GM21367 (cell line): ENCODE results near the gene CELA1.
"Not testable (repeated sequence)": the region's sequence is repeated elsewhere in the genome, so short reads cannot be mapped to it uniquely, and the experiment has no call there.

Experiments
- ATAC-seq: cut with Tn5 transposase; IDR thresholded peaks from one replicate; pipeline ENCODE4 v1.9.1; 2021; ENCODE audit not compliant: unreplicated experiment

Gene CELA1

DNA sequence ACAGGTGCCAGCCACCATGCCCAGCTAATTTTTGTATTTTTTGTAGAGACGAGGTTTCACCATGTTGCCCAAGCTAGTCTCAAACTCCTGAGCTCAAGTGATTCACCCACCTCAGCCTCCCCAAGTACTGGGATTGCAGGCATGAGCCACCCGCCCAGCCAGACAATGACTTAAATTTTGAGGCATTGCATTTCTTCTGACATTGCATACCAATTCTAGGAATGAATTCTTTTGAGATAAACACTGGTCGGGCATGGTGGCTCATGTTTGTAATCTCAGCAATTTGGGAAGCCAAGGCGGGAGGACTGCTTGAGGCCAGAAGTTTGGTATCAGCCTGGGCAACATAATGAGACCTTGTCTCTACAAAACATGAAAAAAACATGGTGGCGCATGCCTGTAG, 2.5 kb upstream of the CELA1 start:
- no peak for ATAC-seq

DNA sequence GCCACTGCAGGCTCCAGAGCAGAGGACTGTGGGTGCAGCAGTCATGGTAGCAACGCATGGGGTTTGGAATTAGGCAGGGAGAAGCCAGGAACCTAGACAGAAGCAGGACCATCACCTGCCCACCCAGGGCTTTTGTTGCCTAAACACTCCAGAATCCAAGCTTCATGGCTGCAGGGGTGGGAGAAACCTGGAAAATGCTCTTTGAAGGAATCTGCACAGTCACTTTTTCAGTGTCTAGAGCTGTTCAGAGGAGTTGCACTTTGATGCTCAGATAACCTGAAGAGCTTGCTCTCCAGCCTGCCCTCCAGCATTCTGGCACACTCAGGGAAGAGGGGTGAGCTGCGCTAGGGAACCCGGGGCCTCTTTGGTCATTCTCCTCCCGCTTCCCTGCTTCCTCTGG, 1.6 kb upstream of the CELA1 start:
- no peak for ATAC-seq

DNA sequence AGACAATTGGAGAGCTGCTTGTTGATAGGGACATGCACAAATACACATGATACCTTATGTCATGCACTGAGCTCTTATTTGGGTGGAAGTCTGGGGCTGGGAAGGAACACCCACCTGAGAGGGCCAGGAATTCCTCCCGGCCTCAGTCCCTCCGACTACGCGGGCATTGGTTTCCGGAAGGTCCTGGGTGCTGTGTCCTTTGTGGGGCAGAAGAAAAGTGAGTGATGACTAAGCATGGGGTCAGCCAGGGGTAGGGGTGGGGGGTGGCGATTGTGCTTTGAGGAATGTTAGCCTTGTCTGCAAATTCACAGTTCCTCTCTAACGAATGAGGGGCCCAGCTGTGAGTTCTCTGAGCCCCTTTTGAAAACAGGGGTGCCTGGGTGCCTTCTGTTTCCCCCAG, 798 bp downstream of the CELA1 start:
- ATAC-seq, result no peak

- no peak for ATAC-seq
Measured at GRCh38 chr12:51343201-51343600, 3.3 kb downstream of the CELA1 start.

DNA sequence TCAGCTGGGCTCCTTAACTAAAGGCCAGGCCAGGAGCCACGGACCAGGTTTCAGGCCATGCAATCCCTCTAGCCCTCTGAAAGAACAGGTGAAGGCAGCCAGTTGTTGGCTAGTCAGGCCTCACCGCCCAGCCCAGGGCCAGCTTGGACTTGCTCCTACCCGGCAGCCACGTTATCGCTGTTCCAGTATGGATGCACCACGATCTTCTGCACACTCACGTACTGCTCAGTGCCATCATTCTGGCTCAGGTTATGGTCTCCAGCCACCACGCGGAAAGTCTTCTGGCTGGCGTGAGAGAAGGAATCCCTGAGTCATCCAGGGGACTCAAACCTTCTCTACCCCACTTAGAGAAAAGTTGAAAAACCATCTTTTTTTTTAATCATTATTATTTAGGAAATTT, 4.1 kb downstream of the CELA1 start:
- ATAC-seq, result no peak

DNA sequence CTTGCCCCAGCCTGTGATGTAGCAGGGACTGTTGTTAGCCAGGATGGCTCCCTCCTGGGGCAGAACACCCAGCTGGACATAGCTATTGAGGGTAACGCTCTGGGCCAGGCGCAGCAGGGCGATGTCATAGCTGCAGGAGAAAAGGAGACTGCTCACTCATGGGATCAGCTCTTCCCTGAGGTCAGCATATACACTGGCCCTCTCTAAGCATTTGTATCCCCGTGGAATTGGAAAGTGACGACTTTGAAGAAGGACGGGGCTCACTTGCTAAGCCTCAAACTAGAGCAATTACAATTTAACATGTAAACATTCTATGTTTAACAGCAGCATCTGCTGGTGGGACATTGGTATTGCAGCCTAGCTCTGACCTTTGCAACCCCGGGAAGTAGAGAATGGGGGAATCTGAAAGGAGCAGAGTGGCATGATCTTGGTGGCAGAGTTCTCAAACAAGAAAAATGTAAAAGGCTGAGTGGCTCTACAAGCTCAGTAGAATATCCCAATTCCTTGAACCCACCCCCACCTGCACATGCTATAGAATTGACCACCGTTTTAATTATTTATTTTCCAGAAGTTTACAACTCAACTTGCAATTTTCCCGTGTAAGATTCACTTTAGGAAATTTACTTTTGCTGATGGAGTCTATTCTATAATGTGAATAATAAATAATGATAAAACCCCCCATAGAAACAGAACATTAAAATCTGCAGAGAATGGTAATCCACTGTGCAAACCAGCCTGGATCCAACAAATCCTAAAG, 5.0 kb downstream of the CELA1 start:
- no peak for ATAC-seq

- ATAC-seq, result no peak
Measured at GRCh38 chr12:51339750-51340149, 6.7 kb downstream of the CELA1 start.

DNA sequence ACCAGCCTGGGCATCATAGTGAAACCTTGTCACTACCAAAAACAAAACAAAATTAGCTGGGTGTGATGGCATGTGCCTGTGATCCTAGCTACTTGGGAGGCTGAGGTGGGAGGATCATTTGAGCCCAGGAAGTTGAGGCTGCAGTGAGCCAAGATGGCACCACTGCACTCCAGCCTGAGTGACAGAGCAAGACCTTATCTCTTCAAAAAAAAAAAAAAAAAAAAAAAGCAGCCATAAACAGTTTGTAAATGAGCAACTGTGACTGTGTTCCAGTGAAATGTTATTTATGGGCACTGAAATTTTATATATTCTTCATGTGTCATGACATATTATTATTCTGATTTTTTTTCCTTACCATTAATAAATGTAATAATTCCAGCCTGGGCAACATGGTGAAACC, 9.1 kb downstream of the CELA1 start:
- ATAC-seq, result not testable (repeated sequence)

- ATAC-seq, result no peak
Measured at GRCh38 chr12:51335931-51336330, 10.5 kb downstream of the CELA1 start.

DNA sequence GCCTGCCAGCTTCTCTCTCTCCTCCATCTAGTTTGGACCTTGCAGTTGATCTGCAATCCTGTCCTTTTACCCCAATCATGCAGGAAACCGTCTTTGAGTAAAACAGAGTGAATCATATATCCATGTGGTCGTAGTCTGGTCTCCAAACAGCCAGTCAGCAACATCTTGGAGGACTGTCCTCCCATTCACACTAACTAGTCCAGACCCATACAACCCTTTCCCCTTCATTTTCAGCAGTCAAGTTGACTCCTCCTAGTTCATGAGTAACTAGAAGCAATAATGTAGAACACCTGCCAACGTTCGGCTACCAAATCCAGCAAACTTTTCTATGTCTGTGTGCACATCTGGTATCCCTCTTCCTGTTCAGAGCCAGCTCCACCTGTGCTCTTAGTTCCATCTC, 11.7 kb downstream of the CELA1 start:
- no peak for ATAC-seq

GRCh38 chr12:51333536-51333935, 12.9 kb downstream of the CELA1 start:
- ATAC-seq, result no peak

- no peak for ATAC-seq
Measured at GRCh38 chr12:51330186-51330585, 16.3 kb downstream of the CELA1 start.

DNA sequence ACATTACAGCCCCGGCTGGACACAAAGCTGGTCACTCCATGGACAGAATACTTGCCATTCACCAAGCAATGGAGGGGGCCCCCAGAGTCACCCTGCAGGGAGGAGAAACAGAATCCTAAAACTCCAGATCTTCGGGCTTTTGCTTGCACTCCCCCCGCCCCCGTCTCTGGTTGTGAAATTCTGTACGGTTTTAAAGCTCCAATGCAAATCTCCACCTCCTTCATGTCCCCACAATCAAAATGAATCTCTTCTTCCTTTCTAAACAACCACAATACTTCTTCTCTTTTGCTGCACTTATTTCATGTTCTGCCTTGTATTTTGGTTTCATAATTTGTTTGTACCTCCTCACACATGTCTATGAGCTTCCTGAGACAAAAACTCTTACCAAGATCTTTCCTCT, 16.7 kb downstream of the CELA1 start:
- ATAC-seq, result no peak

GRCh38 chr12:51328587-51328986, 17.9 kb downstream of the CELA1 start:
- ATAC-seq, result no peak

GRCh38 chr12:51326698-51327439, 19.6 kb downstream of the CELA1 start:
- ATAC-seq, result peak; percentile 32

DNA sequence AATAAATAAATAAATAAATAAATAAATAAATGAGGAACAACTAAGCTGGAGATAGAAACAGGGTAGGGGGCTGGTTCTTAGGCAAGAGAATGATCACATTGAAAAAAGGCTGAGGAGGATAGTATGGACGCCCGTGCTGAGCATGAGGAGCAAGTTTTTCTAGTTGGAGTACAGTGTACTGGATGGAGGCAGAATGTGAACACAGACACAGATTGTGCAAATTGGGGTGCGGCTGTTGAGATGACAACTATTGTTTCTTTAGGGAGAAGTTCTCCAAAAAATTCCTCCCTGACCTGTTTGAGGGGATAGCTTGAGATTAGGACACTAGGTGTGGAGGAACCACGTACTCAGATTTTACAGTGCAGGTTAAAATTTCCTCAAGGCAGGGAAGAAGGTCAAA, 21.5 kb downstream of the CELA1 start:
- no peak for ATAC-seq

GRCh38 chr12:51323966-51324895, 22.2 kb downstream of the CELA1 start, which contains the start of gene BIN2:
TSS of gene BIN2 (minus strand) at chr12:51324174. CDS start at chr12:51324102, 72 bp downstream.
- ATAC-seq, result peak; percentile 49

GRCh38 chr12:51323317-51323960, 23.0 kb downstream of the CELA1 start:
- peak; percentile 3 for ATAC-seq

DNA sequence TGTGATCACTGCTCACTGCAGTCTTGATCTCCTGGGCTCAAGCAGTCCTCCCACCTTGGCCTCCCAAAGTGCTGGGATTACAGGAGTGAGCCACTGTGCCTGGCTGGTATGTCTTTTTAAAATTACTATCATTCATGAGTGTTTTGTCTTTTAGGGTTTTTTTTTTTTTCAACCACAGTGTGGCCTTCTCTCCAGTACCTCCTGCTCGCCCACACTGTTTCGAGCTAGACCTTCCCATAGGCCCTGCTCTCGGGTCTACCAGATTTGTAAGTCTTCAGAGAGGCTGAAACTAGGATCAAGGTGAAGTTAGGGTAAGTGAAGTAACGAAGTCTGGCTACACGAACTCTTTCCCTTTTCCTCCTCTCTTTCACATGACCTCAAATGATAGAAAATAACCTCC, 24.0 kb downstream of the CELA1 start:
- ATAC-seq, result no peak

DNA sequence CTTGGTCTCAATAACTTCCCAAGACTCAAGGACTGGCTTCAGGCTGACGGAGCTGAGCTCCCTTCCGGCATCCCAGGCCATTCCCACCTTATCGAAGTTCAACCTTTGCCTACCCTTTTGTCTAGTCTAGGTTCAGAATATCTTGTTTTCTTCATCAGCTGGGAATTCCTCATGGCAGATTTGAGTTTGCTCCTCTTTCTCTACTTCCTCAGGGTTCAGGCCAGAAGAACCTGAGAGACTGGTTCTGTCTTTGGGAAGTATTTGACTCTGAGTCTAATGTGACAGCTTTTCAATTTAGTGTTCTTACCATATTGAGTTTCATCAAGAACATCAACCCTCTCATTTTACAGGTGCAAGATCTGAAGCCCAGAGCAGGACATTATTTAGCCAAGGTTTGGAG, 24.6 kb downstream of the CELA1 start:
- no peak for ATAC-seq
